Thyroid gland (tissue), 4 donors: ENCODE results near the gene NBEAL2. TPM values are rescaled to one million over a fixed set of nuclear protein-coding genes. Genes with fewer than 3 reads are reported as not detected.

Experiments used
- DNase-seq, 2 donors: peaks; one replicate each; pipeline ENCODE4 v3.0.0-alpha.2; 2019
- H3K27ac ChIP-seq, 3 donors: fragments of 200-600 bp; sonication (generic); 1 replicate in 2 of 3; 2 replicates in 1 of 3; pipeline ENCODE4 v1.5.1; 2016 to 2019; ENCODE audit warnings: mild to moderate bottlenecking in 1 of 3, moderate library complexity in 1 of 3
- H3K27me3 ChIP-seq: fragments of 200-600 bp; sonication (generic); one replicate; pipeline ENCODE4 v1.5.1; 2019
- H3K36me3 ChIP-seq, 2 donors: fragments of 200-600 bp; sonication (generic); one replicate each; pipeline ENCODE4 v1.5.1; 2016 to 2019
- H3K4me1 ChIP-seq, 2 donors: fragments of 200-600 bp; sonication (generic); one replicate each; pipeline ENCODE4 v1.5.1; 2017 to 2019
- H3K4me3 ChIP-seq, 3 donors: fragments of 200-600 bp; sonication (generic); replicated peaks in 1 of 3; 1 replicate in 2 of 3; 2 replicates in 1 of 3; pipeline ENCODE4 v1.5.1; 2016; ENCODE audit warnings: mild to moderate bottlenecking in 1 of 3
- H3K9me3 ChIP-seq: fragments of 200-600 bp; sonication (generic); one replicate; pipeline ENCODE4 v1.5.1; 2017
- CTCF ChIP-seq, 6 experiments: fragments of 200-600 bp in 3 of 6; fragments of 450-650 bp in 3 of 6; sonication (generic) in 3 of 6; IDR thresholded peaks; one replicate each; pipeline ENCODE4 v1.5.1; 2016 to 2019; ENCODE audit warnings: antibody characterized with exemption in 6 of 6, mild to moderate bottlenecking in 2 of 6, inconsistent platforms in 1 of 6, moderate library complexity in 1 of 6
- POLR2A ChIP-seq, 2 donors: fragments of 450-650 bp; IDR thresholded peaks; one replicate each; pipeline ENCODE4 v1.6.1; 2017; ENCODE audit warnings: antibody characterized with exemption in 2 of 2, mild to moderate bottlenecking in 2 of 2, moderate library complexity in 1 of 2
- WGBS, 2 donors: methylation state at CpG; one replicate each; pipeline ENCODE4 v1.1.5; 2017; 5-methylcytosine and 5-hydroxymethylcytosine counted together
- intact Hi-C: fragments of 100-400 bp; cut with DNase I; formaldehyde crosslinking; loops from one replicate; pipeline ENCODE4 v1.15.1; 2023
- total RNA-seq, 4 donors: library from RNA; depleted of rRNA; stranded (reverse); fragments of >200 nt; gene quantifications; one replicate each; pipeline ENCODE4 v1.2.3, GENCODE V29; 2016

NBEAL2 gene
- total RNA-seq, 4 donors from 2014 or later: 19.4 to 38.6 (median 27.5) TPM

GRCh38 chr3:46994801-46995731 is 15.6 kb downstream of the NBEAL2 start:
- no peaks in the 10 kb centered on the region for H3K9me3 ChIP-seq
- H3K27ac ChIP-seq: no peak overlapping the region
- TF ChIP-seq CTCF (IDR thresholded peaks at IDR 0.05) (no peak), POLR2A (IDR thresholded peaks at IDR 0.05) (no peak)
- H3K36me3 ChIP-seq: no peaks in the 10 kb centered on the region
- DNase-seq: no peak
- intact Hi-C loops: loop anchor here (5.0 kb wide), 2 partner anchors 73 to 288 kb away; no protein-coding TSS in a partner anchor
- H3K27me3 ChIP-seq: no peaks in the 10 kb centered on the region
- H3K4me3 ChIP-seq: no peak overlapping the region
- 91 to 98% methylated on average over 13 to 22 of the region's 29 CpGs for WGBS, 2 donors
- H3K4me1 ChIP-seq: no peaks in the 10 kb centered on the region

- intact Hi-C loops: loop anchor here (5.0 kb wide), 1 partner anchor 74 kb away; no protein-coding TSS in a partner anchor
- Histone ChIP-seq H3K4me1 (no peaks in the 10 kb centered on the region), H3K27me3 (no peaks in the 10 kb centered on the region), H3K36me3 (no peaks in the 10 kb centered on the region), H3K9me3 (no peaks in the 10 kb centered on the region), H3K27ac (no peak overlapping the region), H3K4me3 (no peak overlapping the region)
- DNase-seq: no peak
- no peak for TF ChIP-seq CTCF (IDR thresholded peaks at IDR 0.05)
- 92 to 98% methylated on average over 11 to 19 of the region's 22 CpGs for WGBS, 2 donors
Observed at GRCh38 chr3:46995901-46996562, 16.6 kb downstream of the NBEAL2 start.

GRCh38 chr3:46996689-46997452 is 17.4 kb downstream of the NBEAL2 start:
- no peaks in the 10 kb centered on the region for H3K9me3 ChIP-seq
- TF ChIP-seq CTCF (IDR thresholded peaks at IDR 0.05): no peak
- TF ChIP-seq POLR2A (IDR thresholded peaks at IDR 0.05): no peak
- DNase-seq: no peak
- peaks cover 0 to 5% of the 10 kb centered on the region in 2 donors for H3K36me3 ChIP-seq
- H3K4me3 ChIP-seq: no peak overlapping the region
- intact Hi-C loops: loop anchor here (5.0 kb wide), 1 partner anchor 75 kb away; no protein-coding TSS in a partner anchor
- 81 to 89% methylated on average over 10 to 12 of the region's 12 CpGs for WGBS, 2 donors
- H3K27ac ChIP-seq: no peak overlapping the region
- H3K27me3 ChIP-seq: no peaks in the 10 kb centered on the region
- H3K4me1 ChIP-seq: no peaks in the 10 kb centered on the region

- Histone ChIP-seq H3K36me3 (peaks cover 0 to 11% of the 10 kb centered on the region in 2 donors), H3K4me1 (no peaks in the 10 kb centered on the region), H3K4me3 (no peak overlapping the region), H3K9me3 (no peaks in the 10 kb centered on the region), H3K27me3 (no peaks in the 10 kb centered on the region), H3K27ac (no peak overlapping the region)
- no peak for TF ChIP-seq CTCF (IDR thresholded peaks at IDR 0.05)
- TF ChIP-seq POLR2A (IDR thresholded peaks at IDR 0.05): no peak
- WGBS, 2 donors: 78 to 85% methylated on average over 11 to 13 of the region's 13 CpGs
- no peak for DNase-seq
- intact Hi-C loops: loop anchor here (5.0 kb wide), 1 partner anchor 75 kb away; no protein-coding TSS in a partner anchor
Observed at GRCh38 chr3:46997453-46998091, 18.1 kb downstream of the NBEAL2 start.
